GM12872 (cell line): ENCODE data around the gene PRR16.

Experiments
- TF ChIP-seq, protein P1 (sequence below): IDR thresholded peaks from 3 replicates; pipeline ENCODE4 v1.5.1; 2011; ENCODE audit warnings: low read depth, mild to moderate bottlenecking, low read length, moderate library complexity; ENCODE audit not compliant: insufficient read depth

The PRR16 gene

DNA sequence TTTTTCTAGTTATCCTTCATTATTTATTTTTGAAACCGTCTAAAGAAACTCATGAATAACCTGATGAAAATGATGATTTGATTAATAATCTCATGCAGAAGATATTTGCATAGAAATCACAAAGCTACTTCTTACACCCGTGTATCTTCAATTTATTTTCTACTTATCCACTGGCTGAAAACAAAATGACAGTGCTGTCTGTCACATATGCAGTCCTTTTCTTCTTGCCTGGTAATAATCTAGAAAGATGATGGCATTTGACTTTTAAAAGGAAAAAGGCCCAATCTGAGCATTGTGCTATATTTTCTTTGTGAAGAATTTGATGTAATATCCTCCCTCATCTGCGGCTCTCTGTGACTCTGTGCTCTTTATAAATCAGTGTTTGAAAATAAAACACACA lies 253.3 kb downstream of the PRR16 start:
- TF ChIP-seq, protein P1, sequence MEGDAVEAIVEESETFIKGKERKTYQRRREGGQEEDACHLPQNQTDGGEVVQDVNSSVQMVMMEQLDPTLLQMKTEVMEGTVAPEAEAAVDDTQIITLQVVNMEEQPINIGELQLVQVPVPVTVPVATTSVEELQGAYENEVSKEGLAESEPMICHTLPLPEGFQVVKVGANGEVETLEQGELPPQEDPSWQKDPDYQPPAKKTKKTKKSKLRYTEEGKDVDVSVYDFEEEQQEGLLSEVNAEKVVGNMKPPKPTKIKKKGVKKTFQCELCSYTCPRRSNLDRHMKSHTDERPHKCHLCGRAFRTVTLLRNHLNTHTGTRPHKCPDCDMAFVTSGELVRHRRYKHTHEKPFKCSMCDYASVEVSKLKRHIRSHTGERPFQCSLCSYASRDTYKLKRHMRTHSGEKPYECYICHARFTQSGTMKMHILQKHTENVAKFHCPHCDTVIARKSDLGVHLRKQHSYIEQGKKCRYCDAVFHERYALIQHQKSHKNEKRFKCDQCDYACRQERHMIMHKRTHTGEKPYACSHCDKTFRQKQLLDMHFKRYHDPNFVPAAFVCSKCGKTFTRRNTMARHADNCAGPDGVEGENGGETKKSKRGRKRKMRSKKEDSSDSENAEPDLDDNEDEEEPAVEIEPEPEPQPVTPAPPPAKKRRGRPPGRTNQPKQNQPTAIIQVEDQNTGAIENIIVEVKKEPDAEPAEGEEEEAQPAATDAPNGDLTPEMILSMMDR = no peak

DNA sequence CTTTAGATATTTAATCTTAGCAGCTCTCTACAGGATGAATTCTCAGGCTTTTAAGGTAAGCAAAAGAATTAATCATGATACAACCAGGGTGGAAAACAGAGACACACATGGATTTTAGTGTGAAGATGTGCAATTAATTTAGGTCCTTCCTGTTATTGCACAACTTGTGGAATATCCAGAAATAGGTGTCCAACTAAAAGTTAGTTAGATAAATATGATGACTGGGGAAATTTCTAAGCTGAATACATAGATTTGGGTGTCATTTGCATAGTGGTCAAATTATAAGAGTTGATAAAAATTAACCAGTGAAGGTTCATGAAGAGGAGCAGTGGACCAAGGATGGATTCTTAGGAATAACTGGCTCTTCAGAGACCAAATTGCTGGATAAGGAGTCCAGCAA lies 266.1 kb downstream of the PRR16 start:
- TF ChIP-seq, protein P1 = no peak

DNA sequence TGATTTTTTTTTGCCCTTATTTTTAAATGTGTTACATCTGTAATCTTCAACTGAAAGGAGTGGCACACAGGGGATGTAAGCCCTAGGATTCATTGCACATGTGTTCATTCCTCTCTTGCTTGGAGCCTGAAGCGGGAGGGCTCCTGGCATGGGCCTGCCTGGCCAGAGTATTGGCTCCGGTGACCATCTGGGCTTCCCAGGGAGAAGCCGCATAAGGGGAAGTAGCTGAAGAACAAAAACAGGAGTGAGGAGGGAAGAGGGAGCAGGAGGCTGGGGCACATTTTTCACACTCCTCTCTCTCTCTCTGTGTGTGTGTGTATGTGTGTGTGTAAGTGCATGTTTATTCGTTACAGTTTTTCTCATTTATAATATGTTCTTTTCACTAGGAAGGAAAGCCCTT lies 269.9 kb downstream of the PRR16 start:
- TF ChIP-seq, protein P1 = no peak

GRCh38 chr5:120735076-120735475 lies 271.0 kb downstream of the PRR16 start:
- TF ChIP-seq, protein P1 = no peak
